Measurements from ENCODE around the gene KMT2B.
A peak's percentile ranks its signal among the peaks of the same experiment; 100 is the strongest.

The KMT2B gene

GRCh38 chr19:35751839-35752745, 34.3 kb downstream of the KMT2B start:
- H3K4me3 ChIP-seq (ENCODE audit: low read depth, low read length), result no peak overlapping the region
- peaks cover 5% of the 10 kb centered on the region for H3K79me2 ChIP-seq (ENCODE audit: control insufficient read depth, insufficient read depth, low read length, unreplicated experiment)
- H2AFZ ChIP-seq (ENCODE audit: low read length, unreplicated experiment), result no peak overlapping the region
- H3K4me1 ChIP-seq (ENCODE audit: control insufficient read depth, insufficient read depth, low read length, unreplicated experiment), result peaks cover 14% of the 10 kb centered on the region
- no peaks in the 10 kb centered on the region for H3K27me3 ChIP-seq (ENCODE audit: insufficient read depth, low read length)
- no peak overlapping the region for H3K27ac ChIP-seq (ENCODE audit: low read depth, low read length)
- no peaks in the 10 kb centered on the region for H3K36me3 ChIP-seq (ENCODE audit: insufficient read depth, low read length)

- Histone ChIP-seq H3K27me3 (ENCODE audit: insufficient read depth, low read length) (no peaks in the 10 kb centered on the region), H3K4me3 (ENCODE audit: low read depth, low read length) (no peak overlapping the region), H3K79me2 (ENCODE audit: control insufficient read depth, insufficient read depth, low read length, unreplicated experiment) (peaks cover 5% of the 10 kb centered on the region), H2AFZ (ENCODE audit: low read length, unreplicated experiment) (no peak overlapping the region), H3K4me1 (ENCODE audit: control insufficient read depth, insufficient read depth, low read length, unreplicated experiment) (peaks cover 14% of the 10 kb centered on the region), H3K27ac (ENCODE audit: low read depth, low read length) (no peak overlapping the region), H3K36me3 (ENCODE audit: insufficient read depth, low read length) (no peaks in the 10 kb centered on the region)
Observed at GRCh38 chr19:35752746-35753350, 35.0 kb downstream of the KMT2B start.

GRCh38 chr19:35753634-35754369, 36.0 kb downstream of the KMT2B start:
- no peaks in the 10 kb centered on the region for H3K27me3 ChIP-seq (ENCODE audit: insufficient read depth, low read length)
- H3K79me2 ChIP-seq (ENCODE audit: control insufficient read depth, insufficient read depth, low read length, unreplicated experiment), result peaks cover 5% of the 10 kb centered on the region
- H3K27ac ChIP-seq (ENCODE audit: low read depth, low read length), result no peak overlapping the region
- H2AFZ ChIP-seq (ENCODE audit: low read length, unreplicated experiment), result no peak overlapping the region
- H3K4me3 ChIP-seq (ENCODE audit: low read depth, low read length), result no peak overlapping the region
- no peaks in the 10 kb centered on the region for H3K36me3 ChIP-seq (ENCODE audit: insufficient read depth, low read length)
- peaks cover 13% of the 10 kb centered on the region for H3K4me1 ChIP-seq (ENCODE audit: control insufficient read depth, insufficient read depth, low read length, unreplicated experiment)

GRCh38 chr19:35754370-35755130, 36.7 kb downstream of the KMT2B start:
- H3K27ac ChIP-seq (ENCODE audit: low read depth, low read length), result peak overlapping the region; percentile 72
- H2AFZ ChIP-seq (ENCODE audit: low read length, unreplicated experiment), result no peak overlapping the region
- no peaks in the 10 kb centered on the region for H3K27me3 ChIP-seq (ENCODE audit: insufficient read depth, low read length)
- H3K4me3 ChIP-seq (ENCODE audit: low read depth, low read length), result peak overlapping the region; percentile 93
- peaks cover 8% of the 10 kb centered on the region for H3K79me2 ChIP-seq (ENCODE audit: control insufficient read depth, insufficient read depth, low read length, unreplicated experiment)
- peaks cover 18% of the 10 kb centered on the region for H3K4me1 ChIP-seq (ENCODE audit: control insufficient read depth, insufficient read depth, low read length, unreplicated experiment)
- H3K36me3 ChIP-seq (ENCODE audit: insufficient read depth, low read length), result no peaks in the 10 kb centered on the region

GRCh38 chr19:35755131-35755549, 37.3 kb downstream of the KMT2B start:
- Histone ChIP-seq H3K36me3 (ENCODE audit: insufficient read depth, low read length) (no peaks in the 10 kb centered on the region), H3K4me1 (ENCODE audit: control insufficient read depth, insufficient read depth, low read length, unreplicated experiment) (peaks cover 18% of the 10 kb centered on the region), H3K4me3 (ENCODE audit: low read depth, low read length) (peak overlapping the region; percentile 93), H3K79me2 (ENCODE audit: control insufficient read depth, insufficient read depth, low read length, unreplicated experiment) (peaks cover 12% of the 10 kb centered on the region), H3K27me3 (ENCODE audit: insufficient read depth, low read length) (no peaks in the 10 kb centered on the region), H2AFZ (ENCODE audit: low read length, unreplicated experiment) (peak overlapping the region; percentile 25), H3K27ac (ENCODE audit: low read depth, low read length) (peak overlapping the region; percentile 72)

- Histone ChIP-seq H3K4me1 (ENCODE audit: control insufficient read depth, insufficient read depth, low read length, unreplicated experiment) (peaks cover 18% of the 10 kb centered on the region), H3K4me3 (ENCODE audit: low read depth, low read length) (peak overlapping the region; percentile 93), H3K27me3 (ENCODE audit: insufficient read depth, low read length) (no peaks in the 10 kb centered on the region), H3K79me2 (ENCODE audit: control insufficient read depth, insufficient read depth, low read length, unreplicated experiment) (peaks cover 12% of the 10 kb centered on the region), H3K27ac (ENCODE audit: low read depth, low read length) (peak overlapping the region; percentile 95), H2AFZ (ENCODE audit: low read length, unreplicated experiment) (peak overlapping the region; percentile 25), H3K36me3 (ENCODE audit: insufficient read depth, low read length) (0 out of 2 replicates have a peak, but pooled peaks cover 3% of the 10 kb centered on the region)
Observed at GRCh38 chr19:35755550-35756376, 38.0 kb downstream of the KMT2B start.

GRCh38 chr19:35756377-35757230, 38.8 kb downstream of the KMT2B start, which contains the start of gene HSPB6:
TSS of gene HSPB6 (minus strand) at chr19:35757029. CDS start at chr19:35757008, 21 bp downstream.
- H3K27me3 ChIP-seq (ENCODE audit: insufficient read depth, low read length), result no peaks in the 10 kb centered on the region
- H3K27ac ChIP-seq (ENCODE audit: low read depth, low read length), result peak within 1 kb of the TSS; percentile 95
- 0 out of 2 replicates have a peak, but pooled peaks cover 6% of the 10 kb centered on the region for H3K36me3 ChIP-seq (ENCODE audit: insufficient read depth, low read length)
- peaks cover 12% of the 10 kb centered on the region for H3K79me2 ChIP-seq (ENCODE audit: control insufficient read depth, insufficient read depth, low read length, unreplicated experiment)
- H3K4me1 ChIP-seq (ENCODE audit: control insufficient read depth, insufficient read depth, low read length, unreplicated experiment), result peaks cover 22% of the 10 kb centered on the region
- H2AFZ ChIP-seq (ENCODE audit: low read length, unreplicated experiment), result peak within 1 kb of the TSS; percentile 14
- peak within 1 kb of the TSS; percentile 93 for H3K4me3 ChIP-seq (ENCODE audit: low read depth, low read length)

- Histone ChIP-seq H3K27ac (ENCODE audit: low read depth, low read length) (peak overlapping the region; percentile 95), H3K79me2 (ENCODE audit: control insufficient read depth, insufficient read depth, low read length, unreplicated experiment) (peaks cover 12% of the 10 kb centered on the region), H2AFZ (ENCODE audit: low read length, unreplicated experiment) (no peak overlapping the region), H3K27me3 (ENCODE audit: insufficient read depth, low read length) (no peaks in the 10 kb centered on the region), H3K4me3 (ENCODE audit: low read depth, low read length) (peak overlapping the region; percentile 93), H3K4me1 (ENCODE audit: control insufficient read depth, insufficient read depth, low read length, unreplicated experiment) (peaks cover 22% of the 10 kb centered on the region), H3K36me3 (ENCODE audit: insufficient read depth, low read length) (0 out of 2 replicates have a peak, but pooled peaks cover 6% of the 10 kb centered on the region)
Observed at GRCh38 chr19:35757231-35757748, 39.5 kb downstream of the KMT2B start.
